ENCODE results near the gene BOC.

Gene BOC

GRCh38 chr3:113254171-113254947, 43.0 kb downstream of the BOC start:
- DNase-seq, result no peak

GRCh38 chr3:113255100-113255853, 43.9 kb downstream of the BOC start:
- DNase-seq, result no peak

- no peak for DNase-seq
These were observed 44.7 kb downstream of the BOC start for GRCh38 chr3:113255854-113256615.

GRCh38 chr3:113258361-113258760, 47.0 kb downstream of the BOC start:
- DNase-seq, result no peak

- no peak for DNase-seq
These were observed 47.8 kb downstream of the BOC start for GRCh38 chr3:113259196-113259595.

GRCh38 chr3:113261063-113261625, 49.8 kb downstream of the BOC start:
- DNase-seq, result no peak

GRCh38 chr3:113261626-113262303, 50.4 kb downstream of the BOC start:
- DNase-seq, result no peak

- DNase-seq, result no peak
These were observed 50.9 kb downstream of the BOC start for GRCh38 chr3:113262304-113262665.

- no peak for DNase-seq
These were observed 51.7 kb downstream of the BOC start for GRCh38 chr3:113263020-113263419.

GRCh38 chr3:113263778-113264177, 52.4 kb downstream of the BOC start:
- no peak for DNase-seq

GRCh38 chr3:113264283-113265131, 53.1 kb downstream of the BOC start:
- no peak for DNase-seq

- no peak for DNase-seq
These were observed 53.9 kb downstream of the BOC start for GRCh38 chr3:113265231-113265630.

GRCh38 chr3:113266738-113267137, 55.4 kb downstream of the BOC start:
- no peak for DNase-seq

- DNase-seq, result no peak
These were observed 57.0 kb downstream of the BOC start for GRCh38 chr3:113268311-113268710.

- no peak for DNase-seq
These were observed 57.6 kb downstream of the BOC start for GRCh38 chr3:113268942-113269341.

- no peak for DNase-seq
These were observed 58.3 kb downstream of the BOC start for GRCh38 chr3:113269661-113270060.

- DNase-seq, result no peak
These were observed 58.7 kb downstream of the BOC start for GRCh38 chr3:113270068-113270467.

- DNase-seq, result no peak
These were observed 59.4 kb downstream of the BOC start for GRCh38 chr3:113270786-113271185.

GRCh38 chr3:113271189-113271588, 59.8 kb downstream of the BOC start:
- DNase-seq, result no peak

- no peak for DNase-seq
These were observed 60.4 kb downstream of the BOC start for GRCh38 chr3:113271594-113272384.

GRCh38 chr3:113272385-113272779, 61.0 kb downstream of the BOC start:
- DNase-seq, result no peak
